Measurements from ENCODE around the gene CCL27.

Gene CCL27

GRCh38 chr9:34684816-34685215, 22.4 kb upstream of the CCL27 start:
- no peak for DNase-seq (ENCODE audit: low read depth)

DNA sequence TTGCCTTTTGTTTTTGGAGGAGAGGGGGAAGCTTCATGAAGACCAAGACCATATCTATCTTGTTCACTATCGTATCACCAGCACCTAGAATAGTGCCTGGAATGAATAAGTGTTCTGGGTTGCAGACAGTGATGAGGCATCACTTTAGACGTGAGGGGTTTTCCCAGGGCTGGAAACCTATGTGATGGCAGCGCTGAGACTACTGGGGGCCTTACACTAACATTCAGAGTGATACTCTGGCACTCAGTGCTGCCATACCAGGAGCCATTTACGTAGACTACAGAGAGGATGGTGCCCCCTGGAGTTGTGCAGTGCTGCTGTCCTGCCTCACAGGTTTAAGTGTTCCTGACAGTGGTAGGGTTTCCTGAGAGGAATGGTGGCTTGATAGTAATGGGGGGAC, 21.7 kb upstream of the CCL27 start:
- no peak for DNase-seq (ENCODE audit: low read depth)

DNA sequence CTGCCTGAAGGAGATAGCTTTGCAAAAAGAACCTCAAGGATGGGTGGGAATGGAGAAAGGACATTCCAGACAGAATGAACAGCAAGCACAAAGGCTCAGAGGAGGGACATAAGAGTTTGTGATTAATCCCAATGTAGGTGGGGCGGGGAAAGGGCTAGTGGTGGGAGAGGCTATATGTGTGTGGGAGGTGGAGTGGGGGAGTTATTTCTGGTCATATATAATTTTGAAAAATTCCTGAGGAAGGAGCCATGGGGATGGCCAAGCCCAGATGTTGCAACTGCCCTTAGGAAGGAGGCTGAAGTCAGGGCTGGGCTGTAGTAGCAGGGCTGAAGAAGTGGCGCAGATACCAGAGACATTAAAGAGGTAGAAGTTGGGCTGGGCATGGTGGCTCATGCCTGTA, 13.4 kb upstream of the CCL27 start:
- DNase-seq (ENCODE audit: low read depth) = peak; percentile 55

DNA sequence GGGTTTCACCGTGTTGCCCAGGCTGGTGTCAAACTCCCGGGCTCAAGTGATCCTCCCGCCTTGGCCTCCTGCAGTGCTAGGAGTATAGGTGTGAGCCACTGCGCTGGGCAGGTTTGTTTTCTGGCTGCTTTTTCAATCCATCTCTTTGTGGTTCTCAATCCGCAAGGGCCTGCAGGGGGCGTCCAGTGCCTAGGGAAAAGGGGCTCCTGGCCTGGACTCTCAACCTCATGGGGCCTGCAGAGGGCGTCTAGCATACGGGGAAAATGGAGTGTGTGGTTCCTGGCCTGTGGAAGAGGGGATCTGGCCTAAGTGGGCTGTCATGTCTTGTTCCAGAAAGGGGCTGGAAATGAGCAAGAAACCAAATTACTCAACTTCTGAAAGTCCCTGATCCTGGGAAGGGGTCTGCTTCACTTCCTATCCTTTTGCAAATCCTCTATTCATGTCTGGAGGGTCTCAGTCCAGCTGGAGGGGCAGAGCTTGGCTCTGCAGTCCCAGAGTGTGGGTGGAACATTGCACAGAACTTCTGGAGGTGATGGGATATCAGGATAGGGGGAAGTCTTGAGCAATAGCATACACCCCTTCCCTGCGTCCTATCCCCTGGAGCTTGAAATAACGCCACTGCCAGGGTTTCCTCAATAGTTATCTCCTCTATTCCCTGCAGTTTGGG, 12.7 kb upstream of the CCL27 start:
- DNase-seq (ENCODE audit: low read depth) = peak; percentile 58

DNA sequence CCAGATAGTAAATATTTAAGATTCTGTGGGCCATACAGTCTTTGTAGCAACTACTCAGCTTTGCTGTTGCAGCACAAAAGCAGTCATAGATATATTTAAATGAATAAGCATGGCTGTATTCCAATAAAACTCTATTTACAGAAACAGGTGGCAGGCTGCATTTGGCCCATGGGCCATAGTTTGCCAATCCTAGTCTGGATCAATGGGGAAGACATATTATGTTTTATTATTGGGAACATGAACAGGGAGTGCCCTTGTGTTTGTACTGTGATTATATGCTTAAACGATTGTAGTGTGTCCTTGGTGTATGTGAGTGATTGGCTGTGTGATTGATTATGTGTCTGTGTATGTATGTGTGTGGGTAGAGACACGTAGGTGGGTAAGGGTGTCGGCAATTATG, 12.0 kb upstream of the CCL27 start:
- no peak for DNase-seq (ENCODE audit: low read depth)

DNA sequence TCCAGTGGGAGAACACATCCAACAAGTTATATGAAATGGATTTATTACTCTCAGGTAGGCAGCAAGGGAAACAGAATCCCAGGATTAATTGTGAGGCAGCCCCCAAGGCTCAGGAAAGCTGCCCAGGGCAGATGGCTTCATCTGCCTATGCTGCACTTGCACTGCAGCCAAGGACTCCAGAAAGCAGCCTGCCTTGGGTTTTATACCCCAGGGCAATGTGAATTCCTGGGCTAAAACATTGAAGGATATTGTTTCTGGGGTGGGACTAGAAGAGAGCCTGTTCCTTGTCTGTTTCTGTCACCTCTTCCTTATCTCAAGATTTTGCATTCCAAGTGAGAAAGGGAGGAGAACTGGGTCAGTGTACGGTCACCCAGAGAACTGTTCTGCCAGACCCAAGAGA, 8.8 kb upstream of the CCL27 start:
- DNase-seq (ENCODE audit: low read depth) = no peak

DNA sequence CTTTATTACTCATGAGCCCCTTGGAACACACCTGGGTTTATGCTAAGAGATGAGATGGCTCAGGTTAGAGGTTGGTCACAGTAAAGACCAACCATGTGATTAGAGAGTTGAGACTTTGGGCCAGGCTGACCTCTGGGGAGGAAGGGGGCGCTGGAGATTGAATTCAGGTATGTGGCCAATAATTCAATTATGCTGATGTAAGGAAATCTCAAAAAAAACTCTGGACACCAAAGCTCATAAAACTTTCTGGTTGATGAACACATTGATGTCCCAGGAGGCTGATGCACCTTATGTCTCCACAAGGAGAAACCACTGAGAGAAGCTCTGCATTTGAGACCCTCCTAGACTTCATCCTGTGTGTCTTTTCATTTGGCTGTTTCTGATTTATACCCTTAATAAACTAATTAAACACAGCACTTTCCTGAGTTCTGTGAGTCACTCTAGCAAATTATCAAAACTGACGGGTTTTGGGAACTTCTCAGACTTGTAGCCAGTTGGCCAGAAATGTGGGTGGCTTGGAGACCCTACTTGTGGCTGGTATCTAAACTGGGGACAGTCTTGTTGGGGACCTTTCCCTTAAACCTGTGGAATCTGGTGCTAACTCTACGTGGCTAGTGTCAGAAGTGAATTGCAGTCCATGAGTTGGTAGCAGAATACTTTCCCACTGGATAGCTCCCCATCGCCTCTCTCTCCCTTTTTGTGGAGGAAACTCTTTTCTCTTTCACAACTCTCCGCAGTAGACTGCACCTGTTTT, 7.5 kb upstream of the CCL27 start:
- no peak for DNase-seq (ENCODE audit: low read depth)

GRCh38 chr9:34665381-34666250, 3.2 kb upstream of the CCL27 start:
- peak; percentile 93 for DNase-seq (ENCODE audit: low read depth)

GRCh38 chr9:34665067-34665380, 2.6 kb upstream of the CCL27 start:
- no peak for DNase-seq (ENCODE audit: low read depth)

DNA sequence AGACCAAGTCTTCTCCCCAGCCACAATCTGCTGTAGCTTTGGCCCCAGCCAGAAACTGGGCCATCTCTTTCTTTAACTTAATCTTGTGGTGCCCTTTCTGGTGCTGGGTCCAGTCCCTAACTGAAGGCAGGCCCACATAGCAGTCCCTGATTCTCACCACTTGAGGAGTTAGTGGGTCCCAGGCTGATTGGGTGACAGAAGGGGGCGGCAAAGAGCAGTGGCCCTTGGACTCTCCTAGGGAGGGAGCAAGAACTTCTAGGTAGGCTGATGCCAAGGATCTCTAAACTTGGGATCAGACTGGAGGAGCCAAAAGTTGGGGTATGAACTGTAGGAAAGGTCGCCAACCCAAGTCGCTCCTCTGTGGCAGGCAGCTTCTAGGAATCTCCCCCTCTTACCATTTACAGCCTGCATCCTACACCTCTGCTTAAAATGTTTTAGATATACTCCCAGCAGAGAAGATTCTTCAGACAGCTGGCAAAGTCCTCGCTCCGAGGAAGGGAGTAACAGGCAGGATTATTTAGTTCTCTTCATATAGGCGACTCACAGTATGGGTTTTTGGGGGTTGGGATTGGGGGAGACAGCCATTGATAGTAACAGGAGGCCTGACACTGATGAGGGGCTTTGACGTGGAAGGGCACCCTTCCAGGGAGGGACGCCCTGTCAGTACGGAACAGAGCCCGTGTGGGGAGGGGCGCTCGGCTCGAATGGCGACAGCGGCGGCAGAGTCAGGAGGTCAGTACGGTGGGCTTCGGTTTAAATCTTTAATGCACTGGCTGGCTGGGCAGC, 2.0 kb upstream of the CCL27 start:
- DNase-seq (ENCODE audit: low read depth) = peak; percentile 67

GRCh38 chr9:34663303-34663605, 797 bp upstream of the CCL27 start:
- no peak for DNase-seq (ENCODE audit: low read depth)

GRCh38 chr9:34659592-34660253, 2.7 kb downstream of the CCL27 start:
- no peak for DNase-seq (ENCODE audit: low read depth)

DNA sequence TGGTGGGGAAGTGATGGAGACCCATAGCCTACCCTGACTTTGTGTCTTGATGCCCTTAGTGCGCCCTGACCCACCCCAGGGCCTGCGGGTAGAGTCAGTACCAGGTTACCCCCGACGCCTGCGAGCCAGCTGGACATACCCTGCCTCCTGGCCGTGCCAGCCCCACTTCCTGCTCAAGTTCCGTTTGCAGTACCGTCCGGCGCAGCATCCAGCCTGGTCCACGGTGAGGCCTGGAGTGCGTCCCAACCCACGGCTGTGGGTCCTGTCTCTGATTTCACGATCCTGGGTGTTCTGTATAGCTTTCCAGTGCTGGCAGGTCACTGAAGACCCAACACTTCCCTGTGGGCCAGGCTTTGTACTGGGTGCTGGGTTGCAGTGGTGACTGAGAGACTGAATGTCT, 4.0 kb downstream of the CCL27 start:
- DNase-seq (ENCODE audit: low read depth) = no peak

DNA sequence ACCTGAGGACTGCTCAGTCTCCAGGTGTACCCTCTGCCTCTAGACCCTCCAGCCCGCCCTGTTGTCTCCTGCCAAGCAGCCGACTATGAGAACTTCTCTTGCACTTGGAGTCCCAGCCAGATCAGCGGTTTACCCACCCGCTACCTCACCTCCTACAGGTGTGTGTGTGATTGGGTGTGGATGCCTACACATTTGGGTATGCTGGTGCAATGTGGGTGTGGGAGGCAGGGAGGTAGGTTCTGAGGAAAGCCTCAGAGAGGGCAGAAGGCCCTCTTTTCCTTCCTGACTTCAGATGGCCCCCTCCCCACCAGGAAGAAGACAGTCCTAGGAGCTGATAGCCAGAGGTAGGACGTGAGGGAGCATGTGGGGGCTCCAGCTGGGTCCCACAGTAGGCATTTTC, 5.5 kb downstream of the CCL27 start:
- DNase-seq (ENCODE audit: low read depth) = no peak

DNA sequence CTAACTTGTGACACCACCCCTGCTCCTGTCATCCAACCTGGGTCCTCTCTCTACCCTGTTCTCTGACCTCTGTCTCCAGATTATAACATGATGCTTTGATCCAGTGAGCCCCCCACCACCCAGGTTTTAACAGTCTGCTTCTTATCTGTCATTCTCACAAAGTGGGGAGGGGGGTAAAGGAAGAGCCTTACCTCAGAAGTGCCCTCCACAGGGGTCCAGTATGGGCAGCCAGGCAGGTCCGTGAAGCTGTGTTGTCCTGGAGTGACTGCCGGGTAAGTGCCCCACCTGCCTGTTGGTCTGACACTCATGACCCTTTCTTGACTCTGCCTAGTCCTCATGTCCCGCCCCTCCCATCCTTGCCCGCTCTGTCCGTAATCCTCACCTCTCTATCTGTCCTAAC, 7.1 kb downstream of the CCL27 start:
- no peak for DNase-seq (ENCODE audit: low read depth)

DNA sequence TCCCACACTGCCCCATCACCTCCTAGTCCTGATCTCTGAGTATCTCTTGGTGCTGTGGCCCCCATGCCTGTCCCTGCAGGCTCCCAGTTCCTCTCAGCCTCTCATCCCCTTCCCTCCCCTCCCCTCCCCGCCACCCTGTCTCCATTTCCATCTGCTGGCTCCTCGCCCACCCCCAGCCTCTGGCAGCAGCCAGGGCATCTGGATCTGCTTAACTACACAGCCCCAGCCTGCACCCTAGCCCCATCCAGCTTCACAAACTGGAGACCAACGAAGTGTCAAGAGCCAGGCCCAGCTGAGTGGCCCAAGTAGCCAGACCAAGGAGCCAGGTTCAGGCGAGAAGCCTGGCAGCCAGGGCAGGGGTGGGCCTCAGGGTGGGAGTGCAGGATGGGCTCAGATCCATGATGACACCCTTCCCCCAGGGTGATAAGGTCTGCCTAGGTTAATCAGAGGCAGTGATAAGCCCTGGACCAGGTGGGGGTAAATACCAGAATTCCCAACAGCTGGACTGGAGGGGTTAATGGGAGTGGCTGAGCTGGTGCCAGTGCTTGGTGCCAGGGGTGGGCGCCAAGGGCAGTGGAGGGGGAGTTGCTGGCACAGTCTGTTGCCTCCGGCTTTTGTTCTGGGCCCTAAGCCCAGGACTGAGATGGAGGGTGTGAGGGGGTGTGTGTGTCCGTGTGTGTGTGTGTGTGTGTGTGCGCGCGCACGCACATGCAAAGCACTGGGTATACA, 8.0 kb downstream of the CCL27 start:
- no peak for DNase-seq (ENCODE audit: low read depth)

DNA sequence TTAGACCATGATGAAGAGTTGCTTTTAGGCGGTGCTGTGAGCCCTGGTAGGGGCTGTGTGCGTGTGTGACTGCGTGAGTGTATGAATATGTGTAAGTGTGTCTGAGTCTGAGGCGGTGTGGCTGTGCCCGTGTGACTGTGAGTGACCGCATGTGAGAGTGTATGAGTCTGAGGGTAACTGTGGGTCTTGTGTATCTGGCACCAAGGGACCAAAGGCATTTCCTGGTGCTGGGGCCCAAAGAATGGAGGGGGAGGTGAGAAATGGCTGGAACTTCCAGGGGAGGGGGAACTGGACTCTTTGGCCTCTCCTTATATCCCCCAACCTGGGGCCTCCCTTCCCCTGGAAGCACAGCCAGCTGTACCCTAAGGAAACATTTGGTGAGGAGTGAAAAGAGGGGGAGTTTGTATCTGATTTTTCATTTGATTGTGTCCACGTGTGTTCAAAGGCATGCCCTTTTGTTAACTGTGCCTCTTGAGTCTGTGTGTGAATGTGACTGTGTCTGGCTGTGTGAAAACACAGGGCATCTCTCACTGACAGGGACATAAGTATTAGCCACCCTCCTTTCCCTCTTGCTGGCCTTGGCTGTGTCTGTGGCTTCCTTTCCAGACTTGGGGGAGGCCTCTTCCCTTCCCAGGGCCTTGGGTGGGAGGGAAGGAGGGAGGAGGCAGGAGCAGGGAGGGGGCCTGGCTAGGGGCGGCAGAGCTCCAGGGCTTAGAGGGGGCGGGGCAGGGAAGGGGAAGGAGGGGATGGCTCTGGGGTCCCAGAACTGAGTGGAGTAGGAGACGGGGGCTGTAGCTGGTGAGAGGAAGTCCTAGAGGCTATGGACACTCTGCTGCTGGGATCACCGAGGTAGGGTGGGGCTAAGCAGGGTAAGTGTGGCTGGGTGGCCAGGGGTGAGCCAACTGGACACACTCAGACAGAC, 9.0 kb downstream of the CCL27 start:
- DNase-seq (ENCODE audit: low read depth) = no peak

- DNase-seq (ENCODE audit: low read depth) = no peak
Measured at GRCh38 chr9:34652602-34653000, 9.9 kb downstream of the CCL27 start.

- peak; percentile 75 for DNase-seq (ENCODE audit: low read depth)
Measured at GRCh38 chr9:34651876-34652601, 10.4 kb downstream of the CCL27 start, which contains the start of gene IL11RA. TSS of gene IL11RA (plus strand) at chr9:34652185. CDS start at chr9:34655218, 3,033 bp downstream.
